Type B pancreatic cell (in vitro differentiated cells): ENCODE results near the gene ERCC2. TPM values are rescaled to one million over a fixed set of nuclear protein-coding genes. Genes with fewer than 3 reads are reported as not detected.

Experiments used
- DNase-seq: peaks from one replicate; pipeline ENCODE4 v3.0.0; 2021; ENCODE audit warnings: mixed read lengths; ENCODE audit not compliant: unreplicated experiment; ENCODE audit errors: extremely low spot score
- H3K27ac Mint-ChIP-seq: 2 replicates; pipeline ENCODE4 v1.8.0; 2021; ENCODE audit warnings: mild to moderate bottlenecking, mixed read lengths
- H3K27me3 Mint-ChIP-seq: 2 replicates; pipeline ENCODE4 v1.8.0; 2021; ENCODE audit warnings: mixed read lengths
- H3K36me3 Mint-ChIP-seq: 2 replicates; pipeline ENCODE4 v1.8.0; 2021; ENCODE audit warnings: mixed read lengths
- H3K4me1 Mint-ChIP-seq: one replicate; pipeline ENCODE4 v1.8.0; 2021; ENCODE audit warnings: mixed read lengths; ENCODE audit not compliant: unreplicated experiment
- H3K4me3 Mint-ChIP-seq: 2 replicates; pipeline ENCODE4 v1.8.0; 2021; ENCODE audit warnings: mild to moderate bottlenecking, mixed read lengths
- H3K9me3 Mint-ChIP-seq: 2 replicates; pipeline ENCODE4 v1.8.0; 2021; ENCODE audit warnings: mixed read lengths
- total RNA-seq: library from RNA; stranded (reverse); gene quantifications from 2 replicates; pipeline ENCODE4 v1.2.1, GENCODE V29; 2021; ENCODE audit warnings: low replicate concordance
- TF ChIP-seq, protein P1 (sequence below): fragments of 200-600 bp; sonication (generic); conservative IDR thresholded peaks from 2 replicates; pipeline ENCODE4 v1.5.0; 2021; ENCODE audit warnings: antibody characterized with exemption, mild to moderate bottlenecking

The ERCC2 gene
- total RNA-seq, 1 donor from 2014 or later, result 55.8 TPM

GRCh38 chr19:45407091-45407375 is 36.7 kb upstream of the ERCC2 start:
- Mint-ChIP-seq H3K4me3 (peak overlapping the region; percentile 96), H3K9me3 (no peaks in the 10 kb centered on the region), H3K36me3 (peaks cover 3% of the 10 kb centered on the region), H3K27me3 (peaks cover 35% of the 10 kb centered on the region), H3K27ac (peak overlapping the region; percentile 98), H3K4me1 (peaks cover 34% of the 10 kb centered on the region)
- TF ChIP-seq, protein P1, sequence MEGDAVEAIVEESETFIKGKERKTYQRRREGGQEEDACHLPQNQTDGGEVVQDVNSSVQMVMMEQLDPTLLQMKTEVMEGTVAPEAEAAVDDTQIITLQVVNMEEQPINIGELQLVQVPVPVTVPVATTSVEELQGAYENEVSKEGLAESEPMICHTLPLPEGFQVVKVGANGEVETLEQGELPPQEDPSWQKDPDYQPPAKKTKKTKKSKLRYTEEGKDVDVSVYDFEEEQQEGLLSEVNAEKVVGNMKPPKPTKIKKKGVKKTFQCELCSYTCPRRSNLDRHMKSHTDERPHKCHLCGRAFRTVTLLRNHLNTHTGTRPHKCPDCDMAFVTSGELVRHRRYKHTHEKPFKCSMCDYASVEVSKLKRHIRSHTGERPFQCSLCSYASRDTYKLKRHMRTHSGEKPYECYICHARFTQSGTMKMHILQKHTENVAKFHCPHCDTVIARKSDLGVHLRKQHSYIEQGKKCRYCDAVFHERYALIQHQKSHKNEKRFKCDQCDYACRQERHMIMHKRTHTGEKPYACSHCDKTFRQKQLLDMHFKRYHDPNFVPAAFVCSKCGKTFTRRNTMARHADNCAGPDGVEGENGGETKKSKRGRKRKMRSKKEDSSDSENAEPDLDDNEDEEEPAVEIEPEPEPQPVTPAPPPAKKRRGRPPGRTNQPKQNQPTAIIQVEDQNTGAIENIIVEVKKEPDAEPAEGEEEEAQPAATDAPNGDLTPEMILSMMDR, result no peak
- DNase-seq, result no peak

- Mint-ChIP-seq H3K4me3 (peak within 1 kb of the TSS; percentile 96), H3K9me3 (no peaks in the 10 kb centered on the region), H3K4me1 (peaks cover 37% of the 10 kb centered on the region), H3K36me3 (peaks cover 3% of the 10 kb centered on the region), H3K27me3 (peaks cover 40% of the 10 kb centered on the region), H3K27ac (peak within 1 kb of the TSS; percentile 98)
- TF ChIP-seq, protein P1, result no peak
- DNase-seq, result no peak
Measured at GRCh38 chr19:45406226-45407090, 36.1 kb upstream of the ERCC2 start, which contains the start of gene POLR1G. POLR1G (plus strand) TSS chr19:45406644; CDS start chr19:45406697, 53 bp downstream.

DNA sequence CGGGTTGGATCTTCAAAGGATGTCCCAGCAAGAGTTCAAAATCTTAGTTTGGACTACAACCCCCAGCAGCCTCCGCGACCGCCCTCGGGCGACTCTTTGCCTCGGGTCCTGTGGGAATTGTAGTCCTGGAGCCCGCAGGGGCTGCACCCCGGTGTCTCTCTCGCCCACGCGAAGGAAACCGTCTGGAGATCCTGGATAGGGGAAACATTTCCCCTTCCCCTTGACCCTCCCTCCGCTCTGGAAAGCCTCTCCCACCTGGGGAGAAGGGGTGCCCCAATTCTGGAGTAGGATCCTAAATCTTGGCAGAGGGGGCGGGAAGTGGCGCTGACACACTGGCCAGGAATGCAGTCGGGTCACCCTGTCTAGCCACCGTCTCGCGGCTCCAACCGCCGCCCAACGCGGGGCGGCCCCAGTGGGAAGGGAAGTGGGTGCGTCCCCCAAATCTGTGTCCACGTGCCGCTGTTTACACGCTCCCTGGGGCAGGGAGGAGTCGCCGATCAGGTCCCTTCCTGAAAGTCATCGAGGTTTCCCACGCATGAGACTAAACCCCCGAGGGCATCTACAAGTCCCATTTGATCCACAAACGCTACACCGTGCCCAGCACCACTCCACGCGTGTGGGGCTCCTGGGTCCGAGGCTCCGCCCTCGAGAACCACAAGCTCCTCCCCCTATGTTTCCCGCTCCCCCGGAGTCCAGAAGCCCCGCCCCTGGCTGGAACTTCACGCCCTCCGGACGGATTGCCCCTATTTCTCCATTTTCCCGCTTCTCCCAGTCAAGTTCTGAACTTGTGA is 35.3 kb upstream of the ERCC2 start:
- TF ChIP-seq, protein P1, result no peak
- H3K4me3 Mint-ChIP-seq, result peak overlapping the region; percentile 96
- H3K27ac Mint-ChIP-seq, result peak overlapping the region; percentile 98
- H3K27me3 Mint-ChIP-seq, result peaks cover 40% of the 10 kb centered on the region
- H3K9me3 Mint-ChIP-seq, result no peaks in the 10 kb centered on the region
- peaks cover 3% of the 10 kb centered on the region for H3K36me3 Mint-ChIP-seq
- peak; percentile 88 for DNase-seq
- H3K4me1 Mint-ChIP-seq, result peaks cover 37% of the 10 kb centered on the region

DNA sequence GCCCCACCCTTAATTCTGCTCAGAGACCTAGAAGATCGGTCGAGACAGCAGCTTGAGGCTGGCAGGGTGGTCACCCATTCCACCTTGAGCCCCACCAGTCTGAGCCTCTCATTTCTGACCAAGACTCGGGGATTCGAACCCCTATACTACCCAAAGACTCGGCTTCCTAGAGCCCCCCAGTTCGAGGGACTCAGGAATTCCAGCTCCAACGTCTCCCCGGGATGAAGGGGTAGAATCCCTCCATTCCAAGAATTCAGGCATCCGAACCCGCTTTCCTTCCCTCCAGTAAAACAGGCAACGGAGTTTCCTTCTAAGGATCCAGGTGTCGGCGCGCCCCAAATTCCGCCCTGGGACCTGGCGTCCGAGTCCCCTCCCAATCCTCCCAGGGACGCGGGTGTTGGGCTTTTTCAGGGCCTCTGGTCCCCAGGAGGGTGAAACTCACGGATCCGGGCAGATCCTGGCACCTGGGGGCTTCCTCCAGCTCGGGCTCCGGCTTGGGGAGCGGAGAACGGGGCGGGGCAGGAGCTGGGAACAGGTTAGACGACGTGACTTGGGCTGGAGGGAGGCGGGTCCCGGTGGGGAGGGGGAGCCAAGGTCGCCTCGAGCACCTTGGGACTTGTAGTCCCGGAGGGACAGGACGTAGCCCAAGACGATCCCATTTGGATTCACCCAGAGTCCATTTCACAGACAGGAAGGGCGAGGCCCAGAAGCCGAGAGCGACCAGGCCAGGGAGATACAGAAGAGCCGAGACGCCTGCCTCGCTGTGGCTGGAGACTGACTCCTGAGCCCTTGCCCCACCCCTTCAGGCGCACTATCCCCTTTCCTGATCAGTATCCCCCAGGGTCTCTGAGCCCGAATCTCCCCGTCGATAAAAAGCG is 34.4 kb upstream of the ERCC2 start, which contains the start of gene PPP1R13L:
TSS of gene PPP1R13L (minus strand) at position 513 of the 878 bp plus-strand sequence. CDS start 6,751 bp downstream, outside the sequence.
- Mint-ChIP-seq H3K27ac (peak within 1 kb of the TSS; percentile 98), H3K4me3 (peak within 1 kb of the TSS; percentile 96), H3K27me3 (peaks cover 40% of the 10 kb centered on the region), H3K4me1 (peaks cover 37% of the 10 kb centered on the region), H3K9me3 (no peaks in the 10 kb centered on the region), H3K36me3 (peaks cover 3% of the 10 kb centered on the region)
- TF ChIP-seq, protein P1, result no peak
- no peak for DNase-seq
